Breast epithelium (tissue), 3 donors: ENCODE results near the gene CITED2.

Experiments
- POLR2A ChIP-seq: fragments of 450-650 bp; IDR thresholded peaks from one replicate; pipeline ENCODE4 v1.6.1; 2016; ENCODE audit warnings: antibody characterized with exemption, mild to moderate bottlenecking, moderate library complexity
- POLR2AphosphoS5 ChIP-seq, 3 donors: sonication (generic); formaldehyde crosslinking; IDR thresholded peaks; one replicate each; pipeline ENCODE4 v1.6.1; 2017; ENCODE audit warnings: antibody characterized with exemption in 3 of 3
- TF ChIP-seq, protein P1 (sequence below), 3 donors: fragments of 450-650 bp; IDR thresholded peaks; one replicate each; pipeline ENCODE4 v1.5.1; 2016 to 2017; ENCODE audit warnings: antibody characterized with exemption in 3 of 3, mild to moderate bottlenecking in 3 of 3, moderate library complexity in 3 of 3

DNA sequence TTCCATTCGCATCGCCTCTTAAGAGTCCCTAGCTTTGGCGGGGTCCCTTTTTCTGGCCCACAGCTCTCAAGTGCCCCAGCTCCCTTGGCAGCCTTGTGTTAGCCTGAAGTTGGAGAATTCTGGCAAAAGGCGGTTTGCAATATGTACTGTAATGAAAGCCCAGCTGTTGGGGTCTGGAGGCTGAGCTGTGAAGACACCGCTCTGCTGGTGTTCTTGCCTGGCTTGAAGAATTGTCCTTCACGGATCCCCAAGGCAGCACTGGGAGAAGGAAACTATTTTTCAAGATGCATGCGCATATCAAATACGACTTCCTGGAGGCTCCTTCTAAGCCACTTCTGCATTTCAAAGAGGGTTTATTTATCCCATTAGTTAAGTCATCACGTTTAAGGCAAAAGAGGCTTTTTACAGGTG is 21.4 kb upstream of the CITED2 start:
- TF ChIP-seq, protein P1, sequence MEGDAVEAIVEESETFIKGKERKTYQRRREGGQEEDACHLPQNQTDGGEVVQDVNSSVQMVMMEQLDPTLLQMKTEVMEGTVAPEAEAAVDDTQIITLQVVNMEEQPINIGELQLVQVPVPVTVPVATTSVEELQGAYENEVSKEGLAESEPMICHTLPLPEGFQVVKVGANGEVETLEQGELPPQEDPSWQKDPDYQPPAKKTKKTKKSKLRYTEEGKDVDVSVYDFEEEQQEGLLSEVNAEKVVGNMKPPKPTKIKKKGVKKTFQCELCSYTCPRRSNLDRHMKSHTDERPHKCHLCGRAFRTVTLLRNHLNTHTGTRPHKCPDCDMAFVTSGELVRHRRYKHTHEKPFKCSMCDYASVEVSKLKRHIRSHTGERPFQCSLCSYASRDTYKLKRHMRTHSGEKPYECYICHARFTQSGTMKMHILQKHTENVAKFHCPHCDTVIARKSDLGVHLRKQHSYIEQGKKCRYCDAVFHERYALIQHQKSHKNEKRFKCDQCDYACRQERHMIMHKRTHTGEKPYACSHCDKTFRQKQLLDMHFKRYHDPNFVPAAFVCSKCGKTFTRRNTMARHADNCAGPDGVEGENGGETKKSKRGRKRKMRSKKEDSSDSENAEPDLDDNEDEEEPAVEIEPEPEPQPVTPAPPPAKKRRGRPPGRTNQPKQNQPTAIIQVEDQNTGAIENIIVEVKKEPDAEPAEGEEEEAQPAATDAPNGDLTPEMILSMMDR (IDR thresholded peaks at IDR 0.05), result no peak
- TF ChIP-seq POLR2A (no peak), POLR2AphosphoS5 (IDR thresholded peaks at IDR 0.05) (no peak)
